GM19239 (cell line): Measurements from ENCODE around the gene CRADD.
"Not testable (repeated sequence)": the region's sequence is repeated elsewhere in the genome, so short reads cannot be mapped to it uniquely, and the experiment has no call there.

Experiments
- DNase-seq: peaks from one replicate; pipeline ENCODE4 v3.0.0; 2011; ENCODE audit warnings: low spot score; ENCODE audit not compliant: insufficient read length
- FAIRE-seq: peaks from 2 replicates; lab custom pipeline; 2011; peaks lifted over from hg19 to GRCh38; lab: Jason Lieb, UNC

The CRADD gene

DNA sequence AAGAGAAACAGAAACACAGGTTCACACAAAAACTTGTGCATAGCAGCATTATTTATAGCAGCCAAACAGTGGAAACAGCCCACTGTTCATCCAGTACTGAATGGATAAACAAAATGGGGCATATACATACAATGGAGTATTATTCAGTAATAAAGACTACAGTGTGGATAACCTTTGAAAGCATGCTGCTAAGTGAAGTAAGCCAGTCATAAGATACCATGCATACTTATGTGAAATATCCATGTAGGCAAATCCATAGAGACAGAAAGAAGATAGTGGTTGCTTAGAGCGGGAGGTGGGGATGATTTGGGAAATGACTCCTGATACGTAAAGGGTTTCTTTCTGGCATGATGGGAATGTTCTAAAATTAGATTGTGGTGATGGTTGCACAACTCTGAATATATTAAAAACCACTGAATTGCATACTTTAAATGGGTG lies 99.4 kb downstream of the CRADD start:
- no peak for FAIRE-seq
- no peak for DNase-seq

DNA sequence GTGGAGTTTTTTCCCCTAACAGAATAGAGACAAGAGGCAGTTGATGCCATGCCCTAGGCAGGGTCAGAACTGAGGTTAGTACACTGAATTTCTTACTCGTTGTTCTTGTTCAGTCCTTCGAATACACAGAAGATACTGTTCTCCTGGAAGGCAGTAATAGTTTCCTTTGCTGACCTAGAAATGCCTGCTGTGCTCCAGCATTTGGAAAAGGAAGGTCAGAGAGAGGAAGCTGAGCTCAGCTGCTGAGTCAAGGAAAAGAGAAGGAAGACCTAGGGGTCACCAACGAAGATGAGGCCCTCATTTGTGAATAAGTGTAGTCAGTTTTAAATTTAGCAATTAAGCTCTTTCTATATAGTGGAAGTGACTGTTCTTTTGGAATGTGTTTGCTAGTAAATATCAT lies 100.1 kb downstream of the CRADD start:
- no peak for FAIRE-seq
- DNase-seq, result no peak

- DNase-seq (no peak), FAIRE-seq (no peak)
Measured at GRCh38 chr12:93778306-93778705, 101.1 kb downstream of the CRADD start.

GRCh38 chr12:93778766-93779165 lies 101.6 kb downstream of the CRADD start:
- no peak for FAIRE-seq

GRCh38 chr12:93780101-93780641 lies 103.0 kb downstream of the CRADD start:
- DNase-seq (no peak), FAIRE-seq (no peak)

More at GRCh38 chr12:93778766-93779165, 101.6 kb downstream of the CRADD start:
- no peak for DNase-seq

DNA sequence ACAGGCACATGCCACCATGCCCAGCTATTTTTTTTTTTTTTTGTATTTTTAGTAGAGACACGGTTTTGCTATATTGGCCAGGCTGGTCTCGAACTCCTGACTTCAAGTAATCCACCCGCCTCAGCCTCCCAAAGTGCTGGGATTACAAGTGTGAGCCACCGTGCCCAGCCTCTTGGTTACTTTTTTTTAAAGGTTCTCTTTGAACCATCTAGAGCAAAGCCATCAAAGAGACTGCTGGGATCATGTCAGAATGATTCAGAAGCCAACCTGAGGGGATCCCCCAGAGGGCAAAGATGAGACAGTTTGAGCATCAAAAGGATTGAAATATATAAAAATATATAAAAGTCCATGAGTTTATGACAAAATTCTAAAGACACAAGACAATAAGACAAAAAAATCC lies 103.7 kb downstream of the CRADD start:
- not testable (repeated sequence) for DNase-seq, FAIRE-seq

DNA sequence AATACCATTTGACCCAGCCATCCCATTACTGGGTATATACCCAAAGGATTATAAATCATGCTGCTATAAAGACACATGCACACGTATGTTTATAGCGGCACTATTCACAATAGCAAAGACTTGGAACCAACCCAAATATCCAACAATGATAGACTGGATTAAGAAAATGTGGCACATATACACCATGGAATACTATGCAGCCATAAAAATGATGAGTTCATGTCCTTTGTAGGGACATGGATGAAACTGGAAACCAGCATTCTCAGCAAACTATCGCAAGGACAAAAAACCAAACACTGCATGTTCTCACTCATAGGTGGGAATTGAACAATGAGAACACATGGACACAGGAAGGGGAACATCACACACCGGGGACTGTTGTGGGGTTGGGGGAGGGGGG lies 104.8 kb downstream of the CRADD start:
- FAIRE-seq, DNase-seq: not testable (repeated sequence)

- FAIRE-seq (no peak), DNase-seq (no peak)
Measured at GRCh38 chr12:93782853-93783252, 105.7 kb downstream of the CRADD start.

DNA sequence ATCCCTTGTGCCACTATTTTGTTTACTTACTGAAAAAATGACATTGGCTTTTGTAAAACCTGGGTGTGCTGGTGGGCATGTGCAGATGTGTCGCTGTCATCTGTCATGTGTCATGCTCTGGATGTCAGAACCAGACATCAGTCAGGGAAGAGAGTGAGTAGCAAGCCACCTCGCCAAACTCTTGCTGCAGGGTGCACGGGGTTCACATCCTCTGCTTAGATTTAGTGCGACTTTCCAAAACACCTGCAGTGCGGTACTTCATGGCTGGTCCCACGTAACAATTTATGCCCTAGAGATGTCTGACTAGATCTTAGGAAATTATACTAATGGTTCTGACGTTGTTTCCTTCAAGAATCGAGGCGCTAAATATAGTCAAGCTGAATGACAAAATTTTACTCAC lies 106.7 kb downstream of the CRADD start:
- DNase-seq (no peak), FAIRE-seq (no peak)

GRCh38 chr12:93784339-93785086 lies 107.3 kb downstream of the CRADD start:
- DNase-seq (no peak), FAIRE-seq (no peak)

DNA sequence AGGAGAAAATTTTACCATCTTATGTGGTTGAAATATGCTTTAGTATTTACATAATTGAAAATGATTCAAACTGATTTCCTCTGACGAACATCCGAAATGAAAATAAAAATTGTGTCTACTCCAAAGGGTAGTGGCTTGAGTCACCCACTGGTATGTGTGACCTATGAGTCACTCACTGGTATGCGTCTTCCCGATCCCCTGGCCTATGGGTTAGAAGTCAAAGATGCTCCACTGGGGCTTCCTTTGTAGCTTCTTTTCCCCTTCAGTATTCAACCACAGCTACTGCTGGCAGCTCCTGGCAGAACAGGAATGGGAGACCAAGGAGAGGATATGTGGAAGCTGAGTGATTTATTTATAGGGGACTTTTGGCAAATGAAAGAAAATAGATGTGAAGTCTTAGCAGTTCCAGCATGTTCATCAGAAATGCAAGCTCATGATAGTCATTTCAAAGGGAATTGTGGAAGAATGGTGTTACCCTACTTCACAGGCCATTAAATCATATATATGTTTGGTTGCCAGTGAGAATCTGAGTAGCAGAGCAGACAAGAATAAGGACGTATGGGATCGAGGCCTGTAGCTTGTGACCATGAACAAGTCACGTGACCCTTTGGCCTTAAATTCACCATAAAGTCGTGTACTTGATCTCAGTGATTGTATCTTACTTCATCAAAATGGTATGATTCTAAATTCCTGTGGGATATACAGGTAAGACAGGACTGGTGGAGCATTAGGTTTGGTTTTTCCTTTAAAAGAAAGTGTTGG lies 108.3 kb downstream of the CRADD start:
- no peak for DNase-seq
- no peak for FAIRE-seq

GRCh38 chr12:93786656-93787397 lies 109.7 kb downstream of the CRADD start:
- DNase-seq, result no peak
- no peak for FAIRE-seq

DNA sequence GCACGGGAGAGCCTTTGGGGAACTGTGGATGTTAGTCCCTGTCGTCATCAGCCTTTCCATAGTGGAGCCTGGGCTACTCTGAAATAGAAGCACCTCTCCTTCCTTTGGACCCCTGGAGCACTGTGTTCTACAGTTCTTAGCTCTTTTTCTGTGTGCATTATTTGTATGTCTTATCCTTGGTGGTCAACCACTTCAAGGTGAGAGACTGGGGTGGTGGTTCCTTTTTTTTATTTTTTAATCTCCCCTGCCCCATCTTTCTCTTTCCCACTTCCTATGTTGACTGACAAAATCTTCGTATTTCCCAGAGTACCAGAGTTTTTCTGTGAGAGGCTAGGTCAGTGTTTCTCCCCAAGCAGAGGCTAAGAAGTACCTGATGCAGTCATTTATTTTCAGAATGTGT lies 111.7 kb downstream of the CRADD start:
- FAIRE-seq (no peak), DNase-seq (no peak)

DNA sequence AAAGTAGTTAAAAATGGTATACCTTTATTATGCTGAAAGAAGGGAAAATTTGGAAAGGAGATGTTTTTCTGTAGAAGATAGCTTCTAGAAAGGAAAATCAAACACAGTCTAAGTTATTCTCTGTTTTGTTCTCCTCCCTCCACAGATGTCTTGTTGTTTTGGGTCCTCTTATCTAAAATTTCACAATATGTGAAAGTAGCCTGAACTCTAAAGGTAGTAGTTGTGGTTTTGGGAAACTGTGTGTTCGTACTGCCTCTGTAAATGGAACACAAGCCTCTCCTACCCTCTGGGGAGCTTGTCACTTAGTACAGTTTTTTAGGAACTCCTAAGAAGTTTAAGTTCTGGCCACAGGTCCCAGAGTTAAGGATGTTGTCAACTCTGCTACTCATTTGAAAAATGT lies 112.6 kb downstream of the CRADD start:
- FAIRE-seq, result no peak

GRCh38 chr12:93790472-93791152 lies 113.4 kb downstream of the CRADD start:
- DNase-seq (no peak), FAIRE-seq (no peak)

More for the DNA sequence above, 112.6 kb downstream of the CRADD start:
- no peak for DNase-seq

DNA sequence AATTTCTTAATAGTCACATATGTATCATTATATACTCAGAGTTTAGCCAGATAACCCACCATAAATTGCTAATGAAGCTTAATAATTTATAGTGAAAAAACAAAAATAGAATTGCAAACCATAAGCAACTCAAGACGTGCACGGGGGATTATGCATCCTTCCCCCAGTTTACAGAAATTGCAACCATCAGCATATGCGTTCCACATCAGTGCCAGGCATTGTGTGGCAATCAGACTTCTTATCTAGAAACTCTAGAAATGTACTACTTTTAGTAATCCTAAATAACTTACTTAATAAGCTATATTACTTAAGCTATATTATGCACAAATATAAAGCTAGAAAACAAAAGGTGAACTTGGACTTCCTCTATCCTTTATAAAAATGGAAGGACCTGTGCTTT lies 115.8 kb downstream of the CRADD start:
- DNase-seq, result no peak
- FAIRE-seq, result no peak

DNA sequence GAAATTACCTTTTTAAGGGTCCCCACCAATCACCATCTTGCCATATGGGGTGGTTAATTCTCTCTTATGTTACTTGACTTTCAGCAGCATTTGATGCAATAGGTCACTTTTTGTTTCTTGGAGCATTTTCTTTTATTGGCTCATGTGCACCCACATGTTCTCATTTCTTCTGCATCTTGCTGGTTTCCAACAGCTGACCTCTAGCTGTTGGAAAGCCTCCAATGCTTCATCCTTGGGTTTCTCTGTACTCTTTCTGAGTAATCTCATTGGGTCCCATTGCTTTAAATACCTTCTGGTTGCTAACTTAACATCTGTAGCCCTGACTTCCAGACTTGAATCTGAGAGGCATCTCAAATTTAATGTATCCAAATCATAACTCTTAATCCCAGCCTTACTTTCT lies 116.8 kb downstream of the CRADD start:
- DNase-seq (no peak), FAIRE-seq (no peak)

- no peak for DNase-seq
- no peak for FAIRE-seq
Measured at GRCh38 chr12:93794738-93795137, 117.6 kb downstream of the CRADD start.

GRCh38 chr12:93795352-93795751 lies 118.2 kb downstream of the CRADD start:
- no peak for FAIRE-seq
- no peak for DNase-seq

DNA sequence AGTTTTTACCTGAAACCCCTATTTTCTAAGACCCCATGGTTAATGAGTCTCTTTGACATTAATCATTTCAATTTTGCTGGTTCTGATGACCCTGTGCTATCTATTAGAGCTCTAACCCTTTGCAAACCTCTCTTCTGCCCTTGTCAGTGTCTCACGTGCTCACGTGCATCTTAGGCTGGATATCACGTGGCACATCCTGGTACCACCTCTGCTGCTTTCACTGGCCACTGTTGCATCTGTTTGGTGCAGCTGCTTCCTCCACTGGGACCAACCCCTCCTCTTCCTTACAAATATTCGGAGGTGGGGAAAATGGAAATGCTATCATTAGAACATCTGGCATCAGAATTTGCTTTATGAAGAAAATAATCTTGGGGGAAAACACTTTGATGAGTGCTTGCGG lies 119.6 kb downstream of the CRADD start:
- no peak for DNase-seq
- no peak for FAIRE-seq
